Smooth muscle cell of bladder (primary cell): ENCODE results near the gene DNAH8. TPM values are rescaled to one million over a fixed set of nuclear protein-coding genes. Genes with fewer than 3 reads are reported as not detected.

Experiments used
- total RNA-seq: library from RNA; depleted of rRNA; stranded (reverse); fragments of >200 nt; gene quantifications from 2 replicates; pipeline ENCODE4 v1.2.3, GENCODE V29; 2014

DNAH8 gene, protein sequence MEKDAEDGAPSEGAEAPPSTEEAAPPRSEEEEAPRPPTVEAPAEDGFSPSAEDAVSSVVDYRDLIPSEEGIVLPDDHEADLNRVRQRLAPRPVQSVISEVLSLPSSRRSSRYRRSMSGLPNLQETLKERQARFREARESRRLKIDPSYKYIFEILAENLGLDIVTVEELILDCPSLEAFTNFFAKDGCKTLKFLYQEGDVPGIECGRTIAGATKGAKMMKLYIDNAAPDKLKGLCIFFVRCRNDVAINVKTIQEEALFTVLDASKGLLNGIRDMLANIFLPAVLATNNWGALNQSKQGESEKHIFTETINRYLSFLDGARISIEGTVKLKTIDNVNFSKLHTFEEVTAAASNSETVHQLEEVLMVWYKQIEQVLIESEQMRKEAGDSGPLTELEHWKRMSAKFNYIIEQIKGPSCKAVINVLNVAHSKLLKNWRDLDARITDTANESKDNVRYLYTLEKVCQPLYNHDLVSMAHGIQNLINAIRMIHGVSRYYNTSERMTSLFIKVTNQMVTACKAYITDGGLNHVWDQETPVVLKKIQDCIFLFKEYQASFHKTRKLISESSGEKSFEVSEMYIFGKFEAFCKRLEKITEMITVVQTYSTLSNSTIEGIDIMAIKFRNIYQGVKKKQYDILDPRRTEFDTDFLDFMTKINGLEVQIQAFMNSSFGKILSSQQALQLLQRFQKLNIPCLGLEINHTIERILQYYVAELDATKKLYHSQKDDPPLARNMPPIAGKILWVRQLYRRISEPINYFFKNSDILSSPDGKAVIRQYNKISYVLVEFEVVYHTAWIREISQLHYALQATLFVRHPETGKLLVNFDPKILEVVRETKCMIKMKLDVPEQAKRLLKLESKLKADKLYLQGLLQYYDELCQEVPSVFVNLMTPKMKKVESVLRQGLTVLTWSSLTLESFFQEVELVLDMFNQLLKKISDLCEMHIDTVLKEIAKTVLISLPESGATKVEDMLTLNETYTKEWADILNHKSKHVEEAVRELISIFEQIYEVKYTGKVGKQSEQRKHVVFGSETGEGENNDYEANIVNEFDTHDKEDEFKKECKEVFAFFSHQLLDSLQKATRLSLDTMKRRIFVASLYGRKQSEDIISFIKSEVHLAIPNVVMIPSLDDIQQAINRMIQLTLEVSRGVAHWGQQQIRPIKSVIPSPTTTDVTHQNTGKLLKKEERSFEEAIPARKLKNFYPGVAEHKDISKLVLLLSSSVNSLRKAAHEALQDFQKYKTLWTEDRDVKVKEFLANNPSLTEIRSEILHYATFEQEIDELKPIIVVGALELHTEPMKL (N-terminal part only)
- 0.09 TPM in 1 of 2 replicates, not detected in the other for total RNA-seq

DNA sequence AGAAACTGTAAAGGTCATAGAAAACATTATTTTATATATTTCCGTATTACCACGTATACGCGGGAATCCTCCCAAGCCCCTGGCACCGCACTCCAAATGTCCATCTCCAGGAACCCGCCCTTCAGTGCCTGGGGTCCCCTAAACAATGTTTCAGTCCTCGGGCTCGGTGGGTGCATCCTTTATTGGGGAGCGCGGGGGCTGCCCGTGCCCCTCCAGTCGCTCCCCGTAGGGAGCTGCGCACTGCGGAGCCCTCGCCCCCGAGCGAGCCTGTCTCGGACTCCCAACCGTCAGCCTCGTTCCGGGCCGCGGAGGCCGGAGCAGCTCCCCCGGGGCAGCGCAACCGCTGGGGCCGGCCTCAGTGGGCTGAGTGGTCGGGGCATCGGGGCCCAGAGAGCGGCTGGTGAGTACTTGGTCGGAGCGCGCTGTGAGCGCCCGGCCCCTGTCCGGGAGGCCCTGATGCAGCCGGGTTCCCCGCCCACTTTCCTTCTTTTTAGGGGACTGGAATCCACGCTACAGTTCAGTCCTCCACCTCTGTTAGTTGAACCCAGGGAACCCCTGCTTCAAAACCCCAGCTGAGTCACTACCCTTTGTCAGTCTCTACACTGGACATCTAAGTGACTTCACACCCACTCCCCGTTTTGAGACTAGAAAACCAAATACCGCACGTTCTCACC lies at the start of gene DNAH8:
Gene DNAH8 (plus strand): TSS at position 296 of the 674 bp plus-strand sequence. CDS start 7,499 bp downstream, outside the sequence.

GRCh38 chr6:38702558-38703397 lies 12.3 kb upstream of the DNAH8 start, which contains the start of gene GLO1:
GLO1 (minus strand) TSS chr6:38703145; CDS start chr6:38703054, 91 bp downstream.

DNA sequence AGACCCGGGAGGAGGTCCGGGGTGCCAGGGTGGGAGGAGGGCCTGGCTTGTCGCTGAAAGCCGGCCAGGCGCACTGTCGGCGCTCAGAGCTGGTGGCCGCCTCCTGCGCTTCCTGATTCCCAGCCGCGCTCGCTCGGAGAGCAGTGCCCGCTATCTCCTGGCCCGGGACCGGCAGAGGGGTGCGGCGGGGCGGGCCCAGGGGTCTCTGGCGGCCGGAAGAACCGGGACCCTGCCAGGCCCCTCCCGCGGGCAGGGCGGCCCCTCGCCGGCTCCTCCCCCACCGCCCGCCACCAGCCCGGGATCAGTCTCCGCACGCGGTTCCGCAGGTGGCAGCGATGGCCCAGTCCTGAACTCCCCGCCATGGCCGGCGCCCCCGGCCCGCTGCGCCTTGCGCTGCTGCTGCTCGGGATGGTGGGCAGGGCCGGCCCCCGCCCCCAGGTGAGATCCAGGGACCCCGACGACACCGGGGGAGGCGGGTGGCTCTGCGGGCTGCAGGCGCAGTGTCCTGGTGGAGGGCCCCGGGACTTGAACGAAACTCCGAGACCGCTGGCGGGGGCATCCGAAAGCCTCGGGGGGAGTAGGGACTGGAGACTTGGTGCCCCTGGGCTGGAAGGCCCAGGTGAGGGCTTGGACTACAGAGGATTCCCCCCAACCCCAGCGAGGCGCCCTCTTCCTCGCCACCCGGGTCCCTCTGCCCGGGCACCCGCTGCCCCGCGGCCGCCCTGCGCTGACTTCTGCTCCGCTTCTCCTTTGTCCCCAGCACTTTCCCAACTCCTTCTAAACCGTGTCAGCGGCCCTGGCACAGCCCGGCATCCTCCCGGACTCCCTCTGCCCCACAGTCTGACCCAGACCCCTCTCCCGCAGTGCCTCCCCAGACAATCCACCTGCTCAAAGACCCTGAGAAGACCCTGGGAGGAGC lies 333.6 kb downstream of the DNAH8 start, which contains the start of gene GLP1R:
Gene GLP1R (plus strand): TSS at position 301 of the 919 bp plus-strand sequence. CDS start 60 bp downstream, at position 361.

Other genes starting within 250 kb of the DNAH8 start
- gene BTBD9, start 75.4 kb upstream of the DNAH8 start, total RNA-seq: 10.1 and 11.4 TPM in 2 replicates
- 87.0 and 92.2 TPM in 2 replicates for gene GLO1, start 12.2 kb upstream of the DNAH8 start, total RNA-seq